GM23248 (cell line): ENCODE results near the gene MINK1.

Experiments
- EZH2 ChIP-seq: fragments of 200-600 bp; sonication (generic); IDR thresholded peaks from 2 replicates; pipeline ENCODE4 v1.6.1; 2018; ENCODE audit warnings: antibody characterized with exemption, mild to moderate bottlenecking; ENCODE audit not compliant: insufficient read depth, poor library complexity, severe bottlenecking
- EZH2phosphoT487 ChIP-seq: fragments of 200-600 bp; sonication (generic); IDR thresholded peaks from 2 replicates; pipeline ENCODE4 v1.6.1; 2018; ENCODE audit warnings: antibody characterized with exemption, moderate library complexity, mild to moderate bottlenecking, low read depth; ENCODE audit not compliant: insufficient read depth

- TF ChIP-seq EZH2phosphoT487 (no peak), EZH2 (no peak)
Observed at GRCh38 chr17:4920351-4921048, 87.4 kb downstream of the MINK1 start.
